HG02610 (cell line): ENCODE measurements around the gene MAB21L4.

Experiments
- ATAC-seq: cut with Tn5 transposase; IDR thresholded peaks from one replicate; pipeline ENCODE4 v1.9.1; 2021; ENCODE audit warnings: mild to moderate bottlenecking, moderate library complexity; ENCODE audit not compliant: unreplicated experiment

MAB21L4 gene

GRCh38 chr2:240898108-240898730 is 2.3 kb upstream of the MAB21L4 start:
- no peak for ATAC-seq

GRCh38 chr2:240896871-240897692 is 1.1 kb upstream of the MAB21L4 start:
- no peak for ATAC-seq

GRCh38 chr2:240896394-240896793 is 438 bp upstream of the MAB21L4 start:
- no peak for ATAC-seq

GRCh38 chr2:240894836-240895558 is 959 bp downstream of the MAB21L4 start:
- ATAC-seq = no peak

GRCh38 chr2:240894006-240894405 is 1.9 kb downstream of the MAB21L4 start:
- ATAC-seq = no peak

- ATAC-seq = no peak
Observed at GRCh38 chr2:240893363-240893844, 2.6 kb downstream of the MAB21L4 start.

- no peak for ATAC-seq
Observed at GRCh38 chr2:240892925-240893324, 3.0 kb downstream of the MAB21L4 start.

- ATAC-seq = no peak
Observed at GRCh38 chr2:240892356-240892755, 3.6 kb downstream of the MAB21L4 start.

- no peak for ATAC-seq
Observed at GRCh38 chr2:240891492-240892340, 4.2 kb downstream of the MAB21L4 start.

GRCh38 chr2:240890691-240891090 is 5.3 kb downstream of the MAB21L4 start:
- ATAC-seq = no peak

GRCh38 chr2:240889601-240890560 is 6.1 kb downstream of the MAB21L4 start:
- ATAC-seq = no peak

GRCh38 chr2:240888890-240889573 is 6.9 kb downstream of the MAB21L4 start:
- no peak for ATAC-seq

- ATAC-seq = no peak
Observed at GRCh38 chr2:240888130-240888889, 7.6 kb downstream of the MAB21L4 start.

GRCh38 chr2:240887631-240888030 is 8.3 kb downstream of the MAB21L4 start:
- no peak for ATAC-seq

GRCh38 chr2:240886678-240887609 is 9.0 kb downstream of the MAB21L4 start:
- ATAC-seq = no peak

GRCh38 chr2:240886023-240886565 is 9.9 kb downstream of the MAB21L4 start:
- no peak for ATAC-seq

- ATAC-seq = no peak
Observed at GRCh38 chr2:240885566-240885965, 10.4 kb downstream of the MAB21L4 start.
